Measurements from ENCODE around the gene ZNF593. TPM values are rescaled to one million over a fixed set of nuclear protein-coding genes. Genes with fewer than 3 reads are reported as not detected.

Gene ZNF593
- total and polyA plus RNA-seq, 2 of the 13 experiments (the other 11 are each of a cell fraction or from before 2014, with no cell fraction given): 37.3 to 55.8 TPM

- TF ChIP-seq ZNF292 (CRISPR knock-in tag; IDR thresholded peaks at IDR 0.05; ENCODE audit: borderline replicate concordance, low read depth) (no peak), BORCS8-MEF2B (CRISPR knock-in tag; IDR thresholded peaks at IDR 0.05) (no peak), TEAD3 (CRISPR knock-in tag; optimal IDR thresholded peaks at IDR 0.05; ENCODE audit: borderline replicate concordance) (no peak)
Measured at GRCh38 chr1:26125946-26126320, 43.8 kb upstream of the ZNF593 start (continued).

- peaks cover 0 to 2% of the 10 kb centered on the region in 2 experiments; a peak in 4 of 5 replicates for H3K36me3 ChIP-seq (replicated peaks in 1 of 2; ENCODE audit: control insufficient read depth in 1 of 2, insufficient read depth in 2 of 2, low read length in 2 of 2)
- 86% methylated on average over 9 of the region's 9 CpGs for WGBS (ENCODE audit: low lambda C conversion rate)
- CTCF ChIA-PET (ENCODE audit: low intra/inter-chr PET ratio, low total read pairs): no interaction called here
- no peaks in the 10 kb centered on the region for H4K20me1 ChIP-seq (ENCODE audit: insufficient read depth, low read length)
- TF ChIP-seq ZNF616 (CRISPR knock-in tag; IDR thresholded peaks at IDR 0.05; ENCODE audit: low read depth) (no peak), TAF1 (CRISPR knock-in tag; IDR thresholded peaks at IDR 0.05) (no peak), ZBTB7B (CRISPR knock-in tag; IDR thresholded peaks at IDR 0.05) (no peak), ZNF10 (CRISPR knock-in tag; IDR thresholded peaks at IDR 0.05; ENCODE audit: borderline replicate concordance, low read depth) (no peak), ZFP62 (CRISPR knock-in tag; IDR thresholded peaks at IDR 0.05) (no peak), MXD3 (CRISPR knock-in tag; IDR thresholded peaks at IDR 0.05) (no peak), POLR2AphosphoS5 (IDR thresholded peaks at IDR 0.05; ENCODE audit: low read depth, low read length) (no peak), ZUFSP (CRISPR knock-in tag; IDR thresholded peaks at IDR 0.05; ENCODE audit: borderline replicate concordance) (no peak), ZNF24 (IDR thresholded peaks at IDR 0.05) (no peak), RARA (CRISPR knock-in tag; IDR thresholded peaks at IDR 0.05) (no peak)
- peaks cover 9% of the 10 kb centered on the region; the same call in 1 of the 2 replicates for H3K4me1 ChIP-seq (ENCODE audit: insufficient read depth, low read length)
- H3K4me2 ChIP-seq (ENCODE audit: low read depth, low read length): no peak overlapping the region
- POLR2A ChIA-PET: no interaction called here
- H3K9ac ChIP-seq (ENCODE audit: insufficient read depth, low read depth, low read length): no peak overlapping the region
- intact Hi-C loops (cut with micrococcal nuclease; ENCODE audit: unreplicated experiment): no loop called here
- no peaks in the 10 kb centered on the region for H3K9me3 ChIP-seq (ENCODE audit: low read length)
- no peak overlapping the region for H2AFZ ChIP-seq (ENCODE audit: low read length)
- no TSS peak for BruUV-seq (replicated peaks)
- H3K4me3 ChIP-seq (replicated peaks in 1 of 3; ENCODE audit: insufficient read depth in 1 of 3, low read depth in 2 of 3, low read length in 3 of 3): no peak overlapping the region
- H3K79me2 ChIP-seq (ENCODE audit: insufficient read depth, low read length): no peaks in the 10 kb centered on the region
- ATAC-seq: no peak
- H3K27me3 ChIP-seq (ENCODE audit: control insufficient read depth in 1 of 2, insufficient read depth in 2 of 2, low read length in 2 of 2): no peaks in the 10 kb centered on the region; a peak in 1 of 5 replicates
- in situ Hi-C loops (cut with HindIII; ENCODE audit: extremely low pct_ligation_motif_present, low pct_unique_long_range_greater_than_20kb): no loop called here
- no peak for DNase-seq (ENCODE audit: low spot score)
- H3K27ac ChIP-seq (ENCODE audit: extremely low read length, insufficient read depth, low read length): no peak overlapping the region
- no peak for FAIRE-seq
Measured at GRCh38 chr1:26126321-26127084, 43.2 kb upstream of the ZNF593 start.
